Muscle layer of colon (tissue), 2 donors: ENCODE measurements around the gene CELA2A.
"Not testable (repeated sequence)": the region's sequence is repeated elsewhere in the genome, so short reads cannot be mapped to it uniquely, and the experiment has no call there.

ENCODE experiments used
- H3K27ac ChIP-seq: one replicate; pipeline ENCODE4 v1.7.0; 2013; ENCODE audit warnings: low read depth, mild to moderate bottlenecking, low read length, moderate library complexity
- H3K27me3 ChIP-seq, 2 donors: one replicate each; pipeline ENCODE4 v1.7.0; 2013; ENCODE audit warnings: low read length in 2 of 2, mild to moderate bottlenecking in 2 of 2; ENCODE audit not compliant: insufficient read depth in 2 of 2, control insufficient read depth in 1 of 2
- H3K36me3 ChIP-seq: one replicate; pipeline ENCODE4 v1.7.0; 2013; ENCODE audit warnings: mild to moderate bottlenecking, low read length; ENCODE audit not compliant: insufficient read depth
- H3K4me1 ChIP-seq: one replicate; pipeline ENCODE4 v1.7.0; 2013; ENCODE audit warnings: mild to moderate bottlenecking, low read length; ENCODE audit not compliant: insufficient read depth
- H3K4me3 ChIP-seq, 2 donors: one replicate each; pipeline ENCODE4 v1.7.0; 2013; ENCODE audit warnings: low read length in 2 of 2, low read depth in 1 of 2, mild to moderate bottlenecking in 1 of 2, moderate library complexity in 1 of 2
- H3K9ac ChIP-seq: one replicate; pipeline ENCODE4 v1.7.0; 2013; ENCODE audit warnings: low read length
- H3K9me3 ChIP-seq: one replicate; pipeline ENCODE4 v1.7.0; 2013; ENCODE audit warnings: mild to moderate bottlenecking, low read length
- donor health status: abdominal sarcoma.
- donor health status: Adenocarcinoma of cecum.

Gene CELA2A

DNA sequence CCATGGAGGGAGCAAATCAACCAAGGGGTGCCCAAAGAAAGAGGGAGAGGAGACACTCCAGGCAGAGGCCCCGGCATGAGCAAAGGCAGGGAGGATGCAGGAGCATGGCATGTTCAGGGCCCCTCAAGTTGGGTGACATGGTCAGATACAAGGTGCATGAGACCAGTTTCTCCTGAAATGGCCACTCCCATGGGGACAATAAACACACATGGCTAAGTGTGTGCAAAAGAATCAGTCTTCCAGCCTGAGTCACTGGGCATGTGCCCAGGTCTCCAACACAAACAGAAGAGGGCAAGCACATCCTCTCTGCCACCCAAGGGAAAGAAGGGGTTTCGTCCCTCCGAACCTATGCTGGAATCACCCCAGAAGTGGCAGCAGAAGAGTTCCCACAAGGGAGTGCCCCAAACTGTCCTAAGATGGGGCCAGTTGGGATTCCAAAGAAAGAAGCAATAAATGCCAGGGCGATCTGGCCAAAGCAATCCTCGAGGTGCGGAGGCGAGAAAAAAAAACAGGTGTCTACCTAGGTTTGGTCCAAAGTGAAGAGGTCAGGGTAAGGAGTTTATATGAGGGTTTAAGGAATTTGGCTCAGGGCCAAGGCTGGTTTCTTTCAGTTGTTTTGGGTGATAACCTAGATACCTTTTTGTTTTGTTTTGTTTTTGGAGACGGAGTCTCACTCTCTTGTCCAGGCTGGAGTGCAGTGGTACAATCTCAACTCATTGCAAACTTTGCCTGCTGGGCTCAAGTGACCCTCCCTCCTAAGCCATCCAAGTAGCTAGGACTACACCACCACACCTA lies 54.3 kb downstream of the CELA2A start:
- no peaks in the 10 kb centered on the region for H3K4me1 ChIP-seq
- no peak overlapping the region for H3K4me3 ChIP-seq
- no peaks in the 10 kb centered on the region for H3K27me3 ChIP-seq
- no peak overlapping the region for H3K27ac ChIP-seq
- no peaks in the 10 kb centered on the region for H3K9me3 ChIP-seq
- H3K9ac ChIP-seq = no peak overlapping the region
- peaks cover 4% of the 10 kb centered on the region for H3K36me3 ChIP-seq

DNA sequence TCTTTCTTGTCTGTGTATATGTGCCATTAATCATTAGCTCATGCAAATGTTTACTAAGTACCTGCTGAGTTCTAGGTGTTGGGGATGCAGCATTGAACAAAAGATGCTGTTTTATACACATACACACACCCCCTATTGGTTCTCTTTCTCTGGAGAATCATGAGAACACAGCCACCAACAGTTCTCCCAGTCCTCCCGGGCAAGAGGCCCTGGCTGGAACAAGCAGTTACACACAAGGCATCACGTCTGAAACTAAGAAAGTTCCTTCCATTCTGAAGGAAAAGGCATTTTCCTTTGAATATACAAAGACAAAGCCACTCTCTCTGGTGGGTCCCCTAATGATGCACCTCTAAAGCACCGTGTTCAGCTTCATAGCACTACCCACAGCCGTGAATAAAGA lies 56.7 kb downstream of the CELA2A start:
- no peak overlapping the region for H3K9ac ChIP-seq
- H3K4me3 ChIP-seq = no peak overlapping the region
- no peaks in the 10 kb centered on the region for H3K9me3 ChIP-seq
- H3K36me3 ChIP-seq = peaks cover 10% of the 10 kb centered on the region
- H3K27ac ChIP-seq = no peak overlapping the region
- H3K27me3 ChIP-seq = no peaks in the 10 kb centered on the region
- H3K4me1 ChIP-seq = no peaks in the 10 kb centered on the region

DNA sequence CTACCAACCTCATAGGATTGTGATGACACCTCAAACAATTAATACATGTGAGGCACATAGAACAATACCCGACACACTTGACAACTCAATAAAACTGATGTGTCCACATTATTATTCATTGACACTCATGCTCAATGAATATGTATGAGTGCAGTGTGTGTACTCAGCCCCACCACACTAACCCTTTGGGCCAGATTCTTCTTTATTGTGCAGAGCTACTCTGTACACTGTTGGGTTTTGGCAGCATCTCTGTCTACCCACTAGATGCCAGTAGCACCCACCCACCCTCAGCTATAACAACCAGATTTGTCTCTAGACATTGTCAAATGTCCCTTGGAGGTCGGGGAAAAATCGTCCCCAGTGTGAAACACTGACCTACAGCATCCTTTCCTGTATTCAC lies 57.4 kb downstream of the CELA2A start:
- H3K9ac ChIP-seq = no peak overlapping the region
- no peak overlapping the region for H3K27ac ChIP-seq
- peaks cover 10% of the 10 kb centered on the region for H3K36me3 ChIP-seq
- H3K4me1 ChIP-seq = no peaks in the 10 kb centered on the region
- no peaks in the 10 kb centered on the region for H3K9me3 ChIP-seq
- H3K27me3 ChIP-seq = no peaks in the 10 kb centered on the region
- H3K4me3 ChIP-seq = no peak overlapping the region

DNA sequence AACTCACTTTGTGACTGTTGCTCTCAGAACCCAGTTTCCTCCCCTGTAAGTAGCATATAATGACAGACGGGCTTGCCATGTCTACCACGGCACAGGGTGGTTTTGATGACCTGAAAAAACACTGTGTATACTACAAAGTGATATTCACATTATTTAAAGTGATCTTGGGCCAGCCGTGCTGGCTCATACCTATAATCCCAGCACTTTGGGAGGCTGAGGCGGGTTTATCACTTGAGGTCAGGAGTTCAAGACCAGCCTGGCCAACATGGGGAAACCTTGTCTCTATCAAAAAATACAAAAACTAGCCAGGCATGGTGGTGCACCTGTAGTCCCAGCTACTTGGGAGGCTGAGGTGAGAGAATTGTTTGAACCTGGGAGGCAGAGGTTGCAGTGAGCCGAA lies 58.0 kb downstream of the CELA2A start:
- H3K36me3 ChIP-seq, H3K9ac ChIP-seq, H3K4me3 ChIP-seq, H3K4me1 ChIP-seq, H3K27me3 ChIP-seq, H3K27ac ChIP-seq, H3K9me3 ChIP-seq: not testable (repeated sequence)

DNA sequence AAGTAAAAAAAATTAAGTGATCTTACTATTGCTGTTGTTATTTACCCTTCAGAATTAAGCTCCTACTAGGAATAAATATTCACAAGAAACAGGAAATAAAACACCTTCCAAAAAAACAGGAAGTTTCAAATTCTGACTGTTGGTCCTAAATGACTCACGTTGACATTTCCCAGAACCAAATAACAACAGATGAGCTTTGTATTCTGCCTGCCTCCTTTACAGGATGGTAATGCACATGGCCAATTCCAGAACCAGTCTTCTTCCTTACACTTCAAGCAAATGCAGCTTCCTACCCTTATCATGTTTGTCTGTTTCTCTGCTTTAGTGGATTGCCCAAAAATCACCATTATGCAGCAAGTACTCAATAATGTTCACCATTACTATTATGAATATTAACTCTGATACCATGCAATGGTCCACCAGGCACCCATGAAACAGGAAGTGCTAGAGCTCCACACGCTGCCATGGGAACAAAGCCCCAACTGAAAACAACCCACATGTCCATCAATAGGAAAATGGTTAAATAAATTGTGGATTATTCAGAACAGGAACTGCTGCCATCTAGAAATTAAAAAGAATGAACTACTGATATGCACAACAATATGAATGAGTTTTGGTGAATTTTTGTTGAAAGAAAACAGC lies 58.6 kb downstream of the CELA2A start:
- Histone ChIP-seq H3K27ac (no peak overlapping the region), H3K9ac (no peak overlapping the region), H3K27me3 (no peaks in the 10 kb centered on the region), H3K4me3 (no peak overlapping the region), H3K9me3 (no peaks in the 10 kb centered on the region), H3K4me1 (no peaks in the 10 kb centered on the region), H3K36me3 (peaks cover 10% of the 10 kb centered on the region)

DNA sequence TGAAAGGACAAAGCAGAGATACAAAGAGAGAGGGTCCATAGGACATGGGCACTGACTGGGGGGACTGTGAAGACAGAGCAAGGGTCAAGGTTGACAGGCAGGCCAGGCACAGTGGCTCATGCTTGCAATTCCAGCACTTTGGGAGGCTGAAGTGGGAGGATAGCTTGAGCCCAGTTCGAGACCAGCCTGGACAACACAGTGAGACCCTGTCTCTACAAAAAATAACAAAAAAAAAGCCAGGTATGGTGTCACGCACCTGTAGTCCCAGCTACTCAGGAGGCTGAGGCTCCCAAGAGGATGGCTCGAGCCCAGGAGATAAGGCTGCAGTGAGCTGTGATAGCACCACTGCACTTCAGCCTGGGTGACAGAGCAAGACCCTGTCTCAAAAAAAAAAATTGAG lies 63.1 kb downstream of the CELA2A start:
- Histone ChIP-seq H3K4me1 (peaks cover 8% of the 10 kb centered on the region), H3K4me3 (no peak overlapping the region), H3K27me3 (no peaks in the 10 kb centered on the region), H3K9ac (no peak overlapping the region), H3K36me3 (peaks cover 7% of the 10 kb centered on the region), H3K9me3 (no peaks in the 10 kb centered on the region), H3K27ac (no peak overlapping the region)

DNA sequence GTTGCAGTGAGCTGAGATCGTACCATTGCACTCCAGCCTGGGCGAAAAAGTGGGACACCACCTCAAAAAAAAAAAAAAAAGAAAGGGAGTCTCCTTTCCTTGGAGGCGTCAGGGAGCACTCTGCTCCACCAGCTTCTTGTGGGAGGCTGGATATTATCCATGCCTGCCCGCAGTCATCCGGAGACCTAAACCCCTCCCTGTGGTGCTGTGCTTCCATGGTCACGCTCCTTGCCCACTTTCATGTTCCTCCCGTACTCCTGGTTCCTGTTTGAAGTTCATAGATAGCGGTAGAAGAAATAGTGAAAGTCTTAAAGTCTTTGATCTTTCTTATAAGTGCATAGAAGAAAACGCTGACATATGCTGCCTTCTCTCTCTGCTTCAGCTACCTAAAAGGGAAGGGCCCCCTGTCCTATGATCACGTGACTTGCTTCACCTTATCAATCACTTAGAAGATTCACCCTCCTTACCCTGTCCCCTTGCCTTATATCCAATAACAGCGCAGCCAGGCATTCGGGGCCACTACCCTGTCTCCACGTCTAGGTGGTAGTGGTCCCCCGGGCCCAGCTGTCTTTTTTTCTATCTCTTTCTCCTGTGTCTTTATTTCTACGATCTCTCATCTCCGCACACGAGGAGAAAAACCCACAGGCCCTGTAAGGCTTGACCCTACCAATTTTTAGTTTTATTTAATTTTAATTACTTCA lies 64.8 kb downstream of the CELA2A start:
- H3K4me1 ChIP-seq = peaks cover 20% of the 10 kb centered on the region
- H3K4me3 ChIP-seq, H3K9ac ChIP-seq, H3K27me3 ChIP-seq, H3K27ac ChIP-seq, H3K9me3 ChIP-seq, H3K36me3 ChIP-seq: not testable (repeated sequence)
